Heart left ventricle (tissue), 16 donors: ENCODE results near the gene TEKT4. TPM values are rescaled to one million over a fixed set of nuclear protein-coding genes. Genes with fewer than 3 reads are reported as not detected.
"Not testable (repeated sequence)": the region's sequence is repeated elsewhere in the genome, so short reads cannot be mapped to it uniquely, and the experiment has no call there.

Experiments used
- ATAC-seq, 4 donors: fragments of 200-7000 bp; cut with Tn5 transposase; one replicate each; pipeline ENCODE4 v1.9.1; 2020 to 2022; ENCODE audit warnings: moderate library complexity in 4 of 4, mild to moderate bottlenecking in 3 of 4, moderate number of reproducible peaks in 1 of 4
- DNase-seq, 5 donors: peaks; one replicate each; pipeline ENCODE4 v3.0.0-alpha.2; 2020
- H3K27ac ChIP-seq, 12 donors: fragments of 200-600 bp; sonication (generic) in 4 of 12; one replicate each; pipeline versions ENCODE4 v1.5.0 to v1.8.0; 2016 to 2022; ENCODE audit warnings: mild to moderate bottlenecking in 2 of 12
- H3K27me3 ChIP-seq, 9 donors: fragments of 200-600 bp; sonication (generic) in 2 of 9; one replicate each; pipeline versions ENCODE4 v1.5.1 to v1.8.0; 2016 to 2022; ENCODE audit warnings: mild to moderate bottlenecking in 3 of 9
- H3K36me3 ChIP-seq, 9 donors: fragments of 200-600 bp; sonication (generic) in 2 of 9; one replicate each; pipeline versions ENCODE4 v1.5.0 to v1.8.0; 2018 to 2022; ENCODE audit warnings: mild to moderate bottlenecking in 2 of 9
- H3K4me1 ChIP-seq, 12 donors: fragments of 200-600 bp; sonication (generic) in 4 of 12; one replicate each; pipeline versions ENCODE4 v1.5.0 to v1.8.0; 2016 to 2022; ENCODE audit warnings: mild to moderate bottlenecking in 3 of 12
- H3K4me3 ChIP-seq, 12 donors: fragments of 200-600 bp; sonication (generic) in 4 of 12; one replicate each; pipeline versions ENCODE4 v1.5.0 to v1.8.0; 2017 to 2022; ENCODE audit warnings: mild to moderate bottlenecking in 9 of 12, moderate library complexity in 4 of 12
- H3K9me3 ChIP-seq, 12 donors: fragments of 200-600 bp; sonication (generic) in 4 of 12; one replicate each; pipeline versions ENCODE4 v1.5.0 to v1.8.0; 2016 to 2022; ENCODE audit warnings: mild to moderate bottlenecking in 1 of 12
- CTCF ChIP-seq, 12 donors: fragments of 200-600 bp; sonication (generic) in 4 of 12; IDR thresholded peaks; one replicate each; pipeline versions ENCODE4 v1.5.0 to v1.8.0; 2018 to 2022; ENCODE audit warnings: antibody characterized with exemption in 12 of 12, mild to moderate bottlenecking in 5 of 12
- POLR2A ChIP-seq, 2 donors: fragments of 450-650 bp; IDR thresholded peaks; one replicate each; pipeline ENCODE4 v1.6.1; 2017; ENCODE audit warnings: antibody characterized with exemption in 2 of 2, mild to moderate bottlenecking in 2 of 2, moderate library complexity in 2 of 2
- WGBS, 4 donors: extraction: QIAGEN DNeasy Blood & Tissue Kit in 2 of 4; methylation state at CpG; one replicate each; pipeline versions ENCODE4 v1.1.5 to v1.1.7; 2013 to 2018; 5-methylcytosine and 5-hydroxymethylcytosine counted together
- intact Hi-C, 10 donors: fragments of 100-400 bp; cut with DNase I; formaldehyde crosslinking; loops; one replicate each; pipeline versions ENCODE4 v1.11.1 to v1.14.2; 2022
- polyA plus RNA-seq, 2 donors: library from polyadenylated mRNA; stranded (reverse); fragments of 200-250 nt; gene quantifications; one replicate each; pipeline ENCODE4 v1.2.3, GENCODE V29; 2013
- total RNA-seq, 9 donors: library from RNA; depleted of rRNA in 2 of 9; stranded (reverse); fragments of >200 nt in 2 of 9; fragmentation: NEBNext Ultra II Directional in 3 of 9; extraction: Animal tissue kit (Norgen Biotek cat#: 25700) in 3 of 9; gene quantifications; one replicate each; pipeline versions ENCODE4 v1.1.0 to v1.2.4, GENCODE V29; 2016 to 2023
- donor health status: ischemic (EF 13 %, LVEDD 7.1; RV severe dilation, severe dysfunction).
- donor health status: healthy with polysubstance abuse.
- donor health status: DM: no; HTN: yes; CAD: no.
- donor health status: DM: no; HTN: no; CAD: no.
- donor health status: ischemic (EF 25% LVEDD 6.9; RV normal size, moderate dysfunction).
- donor health status: ischemic (EF 25% LVEDD 5.7; RV mildly dilated, moderate dysfunction).
- donor health status: healthy.
- donor health status: DM: yes; HTN: yes; CAD: no.
- donor health status: ischemic (EF 35%, LVEDD 5.7; RV mildly dilated, moderate dysfunction).
- donor health status: nonischemic (EF 11% LVEDD 7.7; RV severe dilation, severe dysfunction).
- donor health status: DM: yes; HTN: yes; CAD: no.
- donor health status: PGD.
- donor health status: ischemic (EF 29% LVEDD 5.4; RV normal size, mild dysfunction).
- donor health status: nonischemic (EF 23%, LVEDD 6.1; RV moderate dilation, normal function).

The TEKT4 gene
- total and polyA plus RNA-seq, 11 donors, result 0.16 to 0.45 (median 0.25) TPM; not detected in 6

- ATAC-seq (no peak), DNase-seq (no peak)
- Histone ChIP-seq H3K36me3 (no peaks in the 10 kb centered on the region), H3K27me3 (peaks cover 0 to 53% (median 7%) of the 10 kb centered on the region in 9 donors), H3K4me3 (no peak overlapping the region), H3K27ac (no peak overlapping the region), H3K4me1 (no peaks in the 10 kb centered on the region), H3K9me3 (no peaks in the 10 kb centered on the region)
- intact Hi-C loops, result loop anchor here in 1 of 10 donors (5.0 kb wide), 1 partner anchor 344 kb away; no protein-coding TSS in a partner anchor
- 72 to 85% (median 75%) methylated on average over 15 to 17 of the region's 17 CpGs for WGBS, 4 donors
- TF ChIP-seq POLR2A (IDR thresholded peaks at IDR 0.05) (no peak), CTCF (IDR thresholded peaks at IDR 0.05) (no peak)
Measured at GRCh38 chr2:94875820-94876522, 4.7 kb downstream of the TEKT4 start.

GRCh38 chr2:94876523-94876863 lies 5.3 kb downstream of the TEKT4 start:
- H3K9me3 ChIP-seq, result no peaks in the 10 kb centered on the region
- intact Hi-C loops, result loop anchor here in 1 of 10 donors (5.0 kb wide), 1 partner anchor 344 kb away; no protein-coding TSS in a partner anchor
- H3K27ac ChIP-seq, result no peak overlapping the region
- 87 to 92% (median 88%) methylated on average over 8 to 16 of the region's 16 CpGs for WGBS, 4 donors
- ATAC-seq (no peak), DNase-seq (peak in 1 of 5 donors; percentile 12)
- H3K36me3 ChIP-seq, result no peaks in the 10 kb centered on the region
- no peaks in the 10 kb centered on the region for H3K4me1 ChIP-seq
- H3K27me3 ChIP-seq, result peaks cover 0 to 50% (median 7%) of the 10 kb centered on the region in 9 donors
- TF ChIP-seq POLR2A (IDR thresholded peaks at IDR 0.05) (no peak), CTCF (IDR thresholded peaks at IDR 0.05) (no peak)
- no peak overlapping the region for H3K4me3 ChIP-seq

GRCh38 chr2:94877129-94877528 lies 5.9 kb downstream of the TEKT4 start:
- Histone ChIP-seq H3K4me3 (no peak overlapping the region), H3K27me3 (peaks cover 0 to 44% (median 5%) of the 10 kb centered on the region in 9 donors), H3K9me3 (no peaks in the 10 kb centered on the region), H3K4me1 (no peaks in the 10 kb centered on the region), H3K27ac (no peak overlapping the region), H3K36me3 (no peaks in the 10 kb centered on the region)
- TF ChIP-seq CTCF (IDR thresholded peaks at IDR 0.05) (no peak), POLR2A (IDR thresholded peaks at IDR 0.05) (no peak)
- WGBS, 4 donors, result 66 to 85% (median 82%) methylated on average over 3 to 5 of the region's 5 CpGs
- DNase-seq (no peak), ATAC-seq (no peak)
- intact Hi-C loops, result loop anchor here in 1 of 10 donors (5.0 kb wide), 1 partner anchor 345 kb away; no protein-coding TSS in a partner anchor

GRCh38 chr2:94878575-94878974 lies 7.3 kb downstream of the TEKT4 start:
- intact Hi-C loops, result loop anchor here in 1 of 10 donors (5.0 kb wide), 1 partner anchor 346 kb away; no protein-coding TSS in a partner anchor
- H3K27me3 ChIP-seq, result peaks cover 0 to 32% (median under 1%) of the 10 kb centered on the region in 9 donors
- 73 to 78% (median 76%) methylated on average over 4 to 7 of the region's 7 CpGs for WGBS, 4 donors
- H3K4me1 ChIP-seq, DNase-seq, H3K9me3 ChIP-seq, ATAC-seq, H3K27ac ChIP-seq, H3K36me3 ChIP-seq, H3K4me3 ChIP-seq: not testable (repeated sequence)
